Measurements from ENCODE around the gene DCBLD2. TPM values are rescaled to one million over a fixed set of nuclear protein-coding genes. Genes with fewer than 3 reads are reported as not detected.

Gene DCBLD2
- total RNA-seq, 2 donors from 2014 or later: 15.3 to 22.4 TPM

DNA sequence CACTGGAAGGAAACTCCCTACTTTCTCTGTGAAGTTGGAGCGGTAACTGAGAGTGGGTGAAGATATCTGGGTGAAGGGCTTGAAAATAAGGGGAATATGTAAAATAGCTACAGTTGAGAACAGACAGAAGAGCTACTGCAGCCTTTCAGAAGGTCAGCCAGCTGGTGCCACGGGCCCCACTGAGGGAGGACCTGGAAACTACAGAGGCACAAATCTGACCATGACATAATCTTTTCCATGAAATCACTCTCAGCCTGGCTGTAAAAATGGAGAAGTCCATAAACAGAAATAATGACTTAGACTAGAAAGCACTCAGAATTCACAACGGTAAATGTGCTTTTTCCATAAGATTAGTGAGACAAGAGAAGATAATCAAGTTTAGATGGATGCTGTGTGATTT, 91.9 kb downstream of the DCBLD2 start:
- Histone ChIP-seq H3K27me3 (no peaks in the 10 kb centered on the region), H3K4me3 (no peak overlapping the region), H3K36me3 (replicated peaks in 1 of 2; ENCODE audit: insufficient read depth in 1 of 2, low read depth in 2 of 2) (peaks cover 0 to 2% of the 10 kb centered on the region in 2 donors), H3K4me1 (no peaks in the 10 kb centered on the region), H3K9me3 (no peaks in the 10 kb centered on the region), H3K27ac (no peak overlapping the region)
- 74 to 76% methylated on average over 3 of the region's 3 CpGs for WGBS, 2 donors
- DNase-seq (no peak), ATAC-seq (no peak)
- TF ChIP-seq, protein P1, sequence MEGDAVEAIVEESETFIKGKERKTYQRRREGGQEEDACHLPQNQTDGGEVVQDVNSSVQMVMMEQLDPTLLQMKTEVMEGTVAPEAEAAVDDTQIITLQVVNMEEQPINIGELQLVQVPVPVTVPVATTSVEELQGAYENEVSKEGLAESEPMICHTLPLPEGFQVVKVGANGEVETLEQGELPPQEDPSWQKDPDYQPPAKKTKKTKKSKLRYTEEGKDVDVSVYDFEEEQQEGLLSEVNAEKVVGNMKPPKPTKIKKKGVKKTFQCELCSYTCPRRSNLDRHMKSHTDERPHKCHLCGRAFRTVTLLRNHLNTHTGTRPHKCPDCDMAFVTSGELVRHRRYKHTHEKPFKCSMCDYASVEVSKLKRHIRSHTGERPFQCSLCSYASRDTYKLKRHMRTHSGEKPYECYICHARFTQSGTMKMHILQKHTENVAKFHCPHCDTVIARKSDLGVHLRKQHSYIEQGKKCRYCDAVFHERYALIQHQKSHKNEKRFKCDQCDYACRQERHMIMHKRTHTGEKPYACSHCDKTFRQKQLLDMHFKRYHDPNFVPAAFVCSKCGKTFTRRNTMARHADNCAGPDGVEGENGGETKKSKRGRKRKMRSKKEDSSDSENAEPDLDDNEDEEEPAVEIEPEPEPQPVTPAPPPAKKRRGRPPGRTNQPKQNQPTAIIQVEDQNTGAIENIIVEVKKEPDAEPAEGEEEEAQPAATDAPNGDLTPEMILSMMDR (IDR thresholded peaks at IDR 0.05): no peak
- TF ChIP-seq POLR2A (IDR thresholded peaks at IDR 0.05): no peak
- intact Hi-C loops (cut with DNase I): no loop called here

DNA sequence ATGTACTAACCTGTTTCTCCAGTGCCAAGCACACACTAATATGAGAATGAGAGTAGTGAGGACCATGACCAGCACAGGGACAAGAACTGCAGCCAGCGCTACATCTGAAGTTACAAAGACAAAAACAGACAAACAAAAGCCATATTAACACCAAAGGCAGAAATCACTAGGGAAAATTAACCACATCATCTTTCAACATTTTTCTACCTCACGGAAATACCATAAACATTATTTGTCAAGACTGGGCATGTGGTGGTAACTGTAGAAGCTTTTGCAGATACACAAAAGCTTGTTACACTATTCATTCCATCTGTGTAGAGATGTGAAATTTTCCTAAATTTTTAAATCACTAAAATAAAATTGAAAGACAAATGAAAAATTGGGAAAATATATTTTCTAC, 93.4 kb downstream of the DCBLD2 start:
- no peaks in the 10 kb centered on the region for H3K4me1 ChIP-seq
- H3K27ac ChIP-seq: no peak overlapping the region
- no peak for ATAC-seq
- intact Hi-C loops (cut with DNase I): no loop called here
- TF ChIP-seq, protein P1 (IDR thresholded peaks at IDR 0.05): no peak
- no peak for TF ChIP-seq POLR2A (IDR thresholded peaks at IDR 0.05)
- H3K9me3 ChIP-seq: no peaks in the 10 kb centered on the region
- H3K27me3 ChIP-seq: no peaks in the 10 kb centered on the region
- WGBS, 2 donors: 92 to 99% methylated on average over 2 of the region's 2 CpGs
- peaks cover 0 to 2% of the 10 kb centered on the region in 2 donors for H3K36me3 ChIP-seq (replicated peaks in 1 of 2; ENCODE audit: insufficient read depth in 1 of 2, low read depth in 2 of 2)
- no peak for DNase-seq
- H3K4me3 ChIP-seq: no peak overlapping the region

DNA sequence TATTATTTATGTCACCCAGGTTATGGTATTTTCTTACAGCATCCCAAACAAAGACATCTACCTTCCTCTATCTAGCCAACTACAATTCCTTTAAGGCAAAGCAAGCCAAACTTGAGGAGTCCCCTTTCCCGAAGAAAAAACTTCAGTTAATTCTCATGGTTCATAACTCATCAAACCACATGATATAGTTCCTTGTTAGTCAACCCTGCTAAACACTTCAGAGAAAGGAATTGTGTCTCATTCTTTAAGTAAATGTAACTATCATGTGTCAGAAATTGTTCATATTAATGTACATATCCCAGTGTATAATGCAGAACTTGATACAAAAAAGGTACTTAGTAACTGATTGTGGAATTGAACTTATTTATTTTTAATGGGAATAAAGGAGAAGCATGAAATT, 93.9 kb downstream of the DCBLD2 start:
- DNase-seq: no peak
- H3K4me3 ChIP-seq: no peak overlapping the region
- H3K27me3 ChIP-seq: no peaks in the 10 kb centered on the region
- H3K36me3 ChIP-seq (replicated peaks in 1 of 2; ENCODE audit: insufficient read depth in 1 of 2, low read depth in 2 of 2): peaks cover 0 to 2% of the 10 kb centered on the region in 2 donors
- WGBS, 2 donors: 94 to 95% methylated on average over 1 of the region's 1 CpG
- no peak for TF ChIP-seq POLR2A (IDR thresholded peaks at IDR 0.05)
- TF ChIP-seq, protein P1 (IDR thresholded peaks at IDR 0.05): no peak
- H3K27ac ChIP-seq: no peak overlapping the region
- no peaks in the 10 kb centered on the region for H3K9me3 ChIP-seq
- H3K4me1 ChIP-seq: no peaks in the 10 kb centered on the region
- ATAC-seq: no peak
- intact Hi-C loops (cut with DNase I): no loop called here

DNA sequence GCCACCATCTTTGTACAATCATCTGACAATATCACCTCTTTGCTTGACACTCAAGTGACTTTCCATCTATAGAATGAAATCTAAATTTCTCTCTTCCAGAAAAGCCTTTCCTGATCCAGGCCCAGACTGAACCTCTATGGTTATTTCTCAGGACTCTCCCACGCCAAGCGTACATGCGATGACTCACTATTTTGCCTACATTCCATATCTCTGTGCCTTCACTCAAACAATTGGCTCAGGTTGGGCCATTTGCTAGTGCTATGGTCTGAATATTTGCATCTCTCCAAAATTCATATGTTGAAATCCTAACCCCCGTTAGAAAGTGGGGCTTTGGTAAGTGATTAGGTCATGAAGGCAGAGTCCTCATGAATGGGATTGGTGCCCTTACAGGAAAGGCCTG, 94.5 kb downstream of the DCBLD2 start:
- DNase-seq (no peak), ATAC-seq (no peak)
- intact Hi-C loops (cut with DNase I): no loop called here
- peaks cover 0 to 2% of the 10 kb centered on the region in 2 donors for H3K36me3 ChIP-seq (replicated peaks in 1 of 2; ENCODE audit: insufficient read depth in 1 of 2, low read depth in 2 of 2)
- H3K27me3 ChIP-seq: no peaks in the 10 kb centered on the region
- TF ChIP-seq, protein P1 (IDR thresholded peaks at IDR 0.05): no peak
- H3K27ac ChIP-seq: no peak overlapping the region
- H3K4me1 ChIP-seq: no peaks in the 10 kb centered on the region
- WGBS, 2 donors: 94 to 96% methylated on average over 4 of the region's 4 CpGs
- H3K4me3 ChIP-seq: no peak overlapping the region
- no peaks in the 10 kb centered on the region for H3K9me3 ChIP-seq

DNA sequence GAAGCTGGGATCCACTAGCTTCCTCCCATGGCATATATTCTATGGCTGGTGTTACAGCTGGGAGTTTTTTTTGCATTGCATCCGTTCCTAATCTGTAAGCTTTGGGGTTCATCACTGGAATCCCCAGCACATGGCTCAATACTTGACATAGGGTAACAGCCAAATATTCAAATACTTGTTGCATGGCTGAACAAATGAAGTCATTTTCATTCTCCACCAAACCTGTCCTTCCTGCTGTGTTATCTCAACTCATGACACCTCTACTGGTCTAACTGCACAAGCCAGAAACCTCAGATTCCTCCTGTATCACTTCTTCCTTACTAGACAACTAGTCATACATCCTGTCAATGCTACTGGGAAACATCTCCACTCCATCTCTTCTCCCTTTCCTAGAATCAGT, 95.0 kb downstream of the DCBLD2 start:
- intact Hi-C loops (cut with DNase I): no loop called here
- TF ChIP-seq, protein P1 (IDR thresholded peaks at IDR 0.05): no peak
- TF ChIP-seq POLR2A (IDR thresholded peaks at IDR 0.05): no peak
- H3K27ac ChIP-seq: no peak overlapping the region
- H3K36me3 ChIP-seq (replicated peaks in 1 of 2; ENCODE audit: insufficient read depth in 1 of 2, low read depth in 2 of 2): peaks cover 0 to 2% of the 10 kb centered on the region in 2 donors
- H3K9me3 ChIP-seq: no peaks in the 10 kb centered on the region
- 80 to 83% methylated on average over 1 of the region's 1 CpG for WGBS, 2 donors
- H3K27me3 ChIP-seq: no peaks in the 10 kb centered on the region
- ATAC-seq (no peak), DNase-seq (no peak)
- no peak overlapping the region for H3K4me3 ChIP-seq
- no peaks in the 10 kb centered on the region for H3K4me1 ChIP-seq

Data from body of pancreas (tissue), 4 donors.